T-cell (primary cell): ENCODE data around the gene AAMDC. TPM values are rescaled to one million over a fixed set of nuclear protein-coding genes. Genes with fewer than 3 reads are reported as not detected.
"Not testable (repeated sequence)": the region's sequence is repeated elsewhere in the genome, so short reads cannot be mapped to it uniquely, and the experiment has no call there.

ENCODE experiments used
- ATAC-seq, 4 experiments: fragments of 200-7000 bp in 3 of 4; fragments of 150-1000 bp in 1 of 4; cut with Tn5 transposase; replicated peaks in 1 of 4; 1 replicate in 3 of 4; 2 replicates in 1 of 4; pipeline ENCODE4 v1.10.0; 2021; ENCODE audit warnings: moderate library complexity in 3 of 4, mild to moderate bottlenecking in 2 of 4, moderate number of reproducible peaks in 1 of 4
- CTCF ChIA-PET, 2 donors: fragments of 300-600 bp; sonication (Branson Sonifier 250); formaldehyde crosslinking; loops; one replicate each; lab custom pipeline; 2022; ENCODE audit warnings: antibody characterized with exemption in 2 of 2; lab: Charles Lee
- POLR2A ChIA-PET, 2 donors: fragments of 300-600 bp; sonication (Branson Sonifier 250); formaldehyde crosslinking; loops; one replicate each; lab custom pipeline; 2022; ENCODE audit warnings: antibody characterized with exemption in 2 of 2; lab: Charles Lee
- DNase-seq, 35 experiments: peaks; one replicate each; pipeline versions ENCODE4 v3.0.0 to v3.0.0-alpha.2; 2013 to 2023
- H3K27ac ChIP-seq: one replicate; pipeline ENCODE4 v1.5.1; 2013; ENCODE audit warnings: low read length
- H3K27me3 ChIP-seq, 2 experiments: replicated peaks in 1 of 2; 1 replicate in 1 of 2; 2 replicates in 1 of 2; pipeline versions ENCODE4 v1.6.1 to v1.7.0; 2013; ENCODE audit warnings: low read length in 1 of 2, mixed read lengths in 1 of 2; ENCODE audit not compliant: control insufficient read depth in 2 of 2, insufficient read depth in 2 of 2; ENCODE audit errors: extremely low read depth in 1 of 2
- H3K36me3 ChIP-seq, 2 donors: 1 replicate in 1 of 2; 2 replicates in 1 of 2; pipeline versions ENCODE4 v1.6.1 to v1.7.0; 2013; ENCODE audit warnings: low read length in 1 of 2; ENCODE audit not compliant: control insufficient read depth in 2 of 2, insufficient read depth in 1 of 2; ENCODE audit errors: extremely low read depth in 1 of 2
- H3K4me1 ChIP-seq, 2 experiments: 1 replicate in 1 of 2; 2 replicates in 1 of 2; pipeline versions ENCODE4 v1.6.1 to v1.7.0; 2013; ENCODE audit warnings: low read length in 2 of 2, mixed read lengths in 1 of 2; ENCODE audit not compliant: insufficient read depth in 2 of 2, control insufficient read depth in 1 of 2; ENCODE audit errors: extremely low read depth in 1 of 2
- H3K4me3 ChIP-seq, 2 donors: 1 replicate in 1 of 2; 2 replicates in 1 of 2; pipeline versions ENCODE4 v1.5.1 to v1.7.0; 2013; ENCODE audit warnings: mild to moderate bottlenecking in 2 of 2, low read length in 1 of 2, moderate library complexity in 1 of 2; ENCODE audit not compliant: control insufficient read depth in 1 of 2; ENCODE audit errors: extremely low read depth in 1 of 2
- H3K9me3 ChIP-seq: 2 replicates; pipeline ENCODE4 v1.7.0; 2013
- H3K27ac Mint-ChIP-seq, 2 donors: one replicate each; pipeline ENCODE4 v1.8.0; 2020 to 2021; ENCODE audit warnings: mild to moderate bottlenecking in 2 of 2, mixed read lengths in 2 of 2
- H3K27me3 Mint-ChIP-seq, 2 donors: one replicate each; pipeline ENCODE4 v1.8.0; 2021 to 2022; ENCODE audit warnings: mixed read lengths in 2 of 2
- H3K36me3 Mint-ChIP-seq: one replicate; pipeline ENCODE4 v1.8.0; 2021; ENCODE audit warnings: mixed read lengths
- H3K4me1 Mint-ChIP-seq, 3 donors: one replicate each; pipeline ENCODE4 v1.8.0; 2020 to 2022; ENCODE audit warnings: mixed read lengths in 3 of 3, mild to moderate bottlenecking in 1 of 3
- H3K4me3 Mint-ChIP-seq, 3 donors: one replicate each; pipeline ENCODE4 v1.8.0; 2020 to 2022; ENCODE audit warnings: mild to moderate bottlenecking in 3 of 3, mixed read lengths in 3 of 3, moderate library complexity in 3 of 3
- H3K9me3 Mint-ChIP-seq, 3 donors: one replicate each; pipeline ENCODE4 v1.8.0; 2020 to 2022; ENCODE audit warnings: mixed read lengths in 3 of 3
- WGBS: methylation state at CpG from one replicate; pipeline ENCODE4 v1.1.5; 2013; ENCODE audit warnings: missing lambda C conversion rate; ENCODE audit not compliant: insufficient coverage; 5-methylcytosine and 5-hydroxymethylcytosine counted together
- total RNA-seq, 35 experiments: library from RNA in 6 of 35; stranded (reverse) in 6 of 35; fragments of 120-200 nt in 1 of 35; gene quantifications; one replicate each; pipeline versions ENCODE4 v1.2.1 to v1.2.4 and lab custom pipeline; 2013 to 2026

AAMDC gene
- total RNA-seq, 5 donors from 2014 or later (not counting 1 experiment from before 2014, with no cell fraction given) = 4.0 to 11.1 (median 7.0) TPM

GRCh38 chr11:77823775-77824174, 2.8 kb downstream of the AAMDC start:
- Mint-ChIP-seq H3K27me3 (no peaks in the 10 kb centered on the region), H3K4me1 (peaks cover 14 to 18% (median 15%) of the 10 kb centered on the region in 3 donors), H3K27ac (no peak overlapping the region), H3K36me3 (no peaks in the 10 kb centered on the region), H3K4me3 (no peak overlapping the region), H3K9me3 (no peaks in the 10 kb centered on the region)
- peaks cover 8 to 10% of the 10 kb centered on the region in 2 experiments for H3K4me1 ChIP-seq
- POLR2A ChIA-PET = no interaction called here
- DNase-seq (no peak), ATAC-seq (no peak)
- no CpG with 5 or more reads among the region's 1 CpG for WGBS
- no peak overlapping the region for H3K4me3 ChIP-seq
- H3K36me3 ChIP-seq = no peaks in the 10 kb centered on the region
- no peaks in the 10 kb centered on the region for H3K9me3 ChIP-seq
- H3K27me3 ChIP-seq = no peaks in the 10 kb centered on the region
- no peak overlapping the region for H3K27ac ChIP-seq
- CTCF ChIA-PET = interaction anchor here in 1 of 2 donors (0.6 kb wide), 1 partner anchor 44 kb away, joined by 3 read pairs; no protein-coding TSS in a partner anchor

- POLR2A ChIA-PET = no interaction called here
- Histone ChIP-seq H3K9me3 (no peaks in the 10 kb centered on the region), H3K4me3 (no peak overlapping the region), H3K4me1 (no peaks in the 10 kb centered on the region), H3K27ac (no peak overlapping the region), H3K27me3 (no peaks in the 10 kb centered on the region), H3K36me3 (no peaks in the 10 kb centered on the region)
- DNase-seq (no peak), ATAC-seq (no peak)
- CTCF ChIA-PET = no interaction called here
- WGBS = no CpG with 5 or more reads among the region's 2 CpGs
- H3K36me3 Mint-ChIP-seq = peaks cover 5% of the 10 kb centered on the region
- no peak overlapping the region for H3K4me3 Mint-ChIP-seq
- H3K27me3 Mint-ChIP-seq = no peaks in the 10 kb centered on the region
- no peak overlapping the region for H3K27ac Mint-ChIP-seq
- no peaks in the 10 kb centered on the region for H3K9me3 Mint-ChIP-seq
- peaks cover 0 to 6% (median 0%) of the 10 kb centered on the region in 3 donors for H3K4me1 Mint-ChIP-seq
These were observed 8.0 kb downstream of the AAMDC start for GRCh38 chr11:77828926-77829325.

- no peaks in the 10 kb centered on the region for H3K27me3 ChIP-seq
- Mint-ChIP-seq H3K4me3 (no peak overlapping the region), H3K27me3 (no peaks in the 10 kb centered on the region), H3K9me3 (no peaks in the 10 kb centered on the region), H3K4me1 (peaks cover 0 to 6% (median 0%) of the 10 kb centered on the region in 3 donors), H3K36me3 (peaks cover 5% of the 10 kb centered on the region), H3K27ac (no peak overlapping the region)
- no peak for DNase-seq
- ChIA-PET POLR2A (no interaction called here), CTCF (no interaction called here)
- H3K36me3 ChIP-seq = peaks cover 0 to 2% of the 10 kb centered on the region in 2 donors
- no peaks in the 10 kb centered on the region for H3K9me3 ChIP-seq
- H3K27ac ChIP-seq = no peak overlapping the region
- H3K4me3 ChIP-seq = no peak overlapping the region
- peak in 1 of 4 experiments; percentile 53 for ATAC-seq
- no peaks in the 10 kb centered on the region for H3K4me1 ChIP-seq
- WGBS = 59% methylated on average over 3 of the region's 4 CpGs
These were observed 12.4 kb downstream of the AAMDC start for GRCh38 chr11:77833302-77833701.

- peaks cover 60% of the 10 kb centered on the region for H3K36me3 Mint-ChIP-seq
- no peak overlapping the region for H3K4me3 ChIP-seq
- no peaks in the 10 kb centered on the region for H3K27me3 Mint-ChIP-seq
- H3K27me3 ChIP-seq = no peaks in the 10 kb centered on the region
- CTCF ChIA-PET = no interaction called here
- no CpG with 5 or more reads among the region's 1 CpG for WGBS
- H3K27ac Mint-ChIP-seq = no peak overlapping the region
- POLR2A ChIA-PET = no interaction called here
- no peak overlapping the region for H3K27ac ChIP-seq
- H3K4me1 Mint-ChIP-seq = no peaks in the 10 kb centered on the region
- H3K9me3 Mint-ChIP-seq = peaks cover 9 to 13% (median 12%) of the 10 kb centered on the region in 3 donors
- DNase-seq (no peak), ATAC-seq (no peak)
- peaks cover 3% of the 10 kb centered on the region for H3K9me3 ChIP-seq
- H3K36me3 ChIP-seq = no peaks in the 10 kb centered on the region
- no peak overlapping the region for H3K4me3 Mint-ChIP-seq
- H3K4me1 ChIP-seq = no peaks in the 10 kb centered on the region
These were observed 21.6 kb downstream of the AAMDC start for GRCh38 chr11:77842441-77843121.

GRCh38 chr11:77843700-77844099, 22.8 kb downstream of the AAMDC start:
- H3K4me1 Mint-ChIP-seq, ATAC-seq, H3K4me3 Mint-ChIP-seq, H3K36me3 ChIP-seq, H3K27ac Mint-ChIP-seq, H3K27me3 ChIP-seq, H3K9me3 ChIP-seq, POLR2A ChIA-PET, H3K27me3 Mint-ChIP-seq, H3K27ac ChIP-seq, H3K4me1 ChIP-seq, CTCF ChIA-PET, H3K4me3 ChIP-seq, DNase-seq: not testable (repeated sequence)
- 100% methylated on average over 1 of the region's 5 CpGs for WGBS
- Mint-ChIP-seq H3K36me3 (peaks cover 63% of the 10 kb centered on the region), H3K9me3 (peaks cover 9 to 13% (median 12%) of the 10 kb centered on the region in 3 donors)

- peaks cover 0 to 11% (median 5%) of the 10 kb centered on the region in 3 donors for H3K9me3 Mint-ChIP-seq
- ChIA-PET CTCF (no interaction called here), POLR2A (no interaction called here)
- ATAC-seq (no peak), DNase-seq (no peak)
- Histone ChIP-seq H3K9me3 (no peaks in the 10 kb centered on the region), H3K36me3 (peaks cover 0 to 9% of the 10 kb centered on the region in 2 donors), H3K4me1 (no peaks in the 10 kb centered on the region), H3K4me3 (no peak overlapping the region), H3K27ac (no peak overlapping the region), H3K27me3 (no peaks in the 10 kb centered on the region)
- no peak overlapping the region for H3K4me3 Mint-ChIP-seq
- H3K4me1 Mint-ChIP-seq = no peaks in the 10 kb centered on the region
- no peak overlapping the region for H3K27ac Mint-ChIP-seq
- peaks cover 60% of the 10 kb centered on the region for H3K36me3 Mint-ChIP-seq
- H3K27me3 Mint-ChIP-seq = no peaks in the 10 kb centered on the region
- WGBS = 0% methylated on average over 1 of the region's 1 CpG
These were observed 30.6 kb downstream of the AAMDC start for GRCh38 chr11:77851503-77851902.
